GM19372 (cell line): Measurements from ENCODE around the gene RHBDD1.
A peak's percentile ranks its signal among the peaks of the same experiment; 100 is the strongest.

ENCODE experiments used
- ATAC-seq: cut with Tn5 transposase; IDR thresholded peaks from one replicate; pipeline ENCODE4 v1.9.1; 2021; ENCODE audit warnings: mild to moderate bottlenecking, low read depth, moderate library complexity; ENCODE audit not compliant: unreplicated experiment

RHBDD1 gene

GRCh38 chr2:226882606-226883005 lies 46.8 kb downstream of the RHBDD1 start:
- ATAC-seq = no peak

- ATAC-seq = no peak
Measured at GRCh38 chr2:226883296-226883795, 47.5 kb downstream of the RHBDD1 start.

- no peak for ATAC-seq
Measured at GRCh38 chr2:226884166-226884565, 48.3 kb downstream of the RHBDD1 start.

- ATAC-seq = no peak
Measured at GRCh38 chr2:226885769-226886435, 50.0 kb downstream of the RHBDD1 start.

- ATAC-seq = no peak
Measured at GRCh38 chr2:226887940-226888339, 52.1 kb downstream of the RHBDD1 start.

- no peak for ATAC-seq
Measured at GRCh38 chr2:226888378-226888965, 52.6 kb downstream of the RHBDD1 start.

GRCh38 chr2:226888971-226889370 lies 53.1 kb downstream of the RHBDD1 start:
- ATAC-seq = no peak

- ATAC-seq = no peak
Measured at GRCh38 chr2:226890286-226890685, 54.4 kb downstream of the RHBDD1 start.

GRCh38 chr2:226891780-226892590 lies 56.1 kb downstream of the RHBDD1 start:
- ATAC-seq = no peak

GRCh38 chr2:226892729-226893128 lies 56.9 kb downstream of the RHBDD1 start:
- no peak for ATAC-seq

DNA sequence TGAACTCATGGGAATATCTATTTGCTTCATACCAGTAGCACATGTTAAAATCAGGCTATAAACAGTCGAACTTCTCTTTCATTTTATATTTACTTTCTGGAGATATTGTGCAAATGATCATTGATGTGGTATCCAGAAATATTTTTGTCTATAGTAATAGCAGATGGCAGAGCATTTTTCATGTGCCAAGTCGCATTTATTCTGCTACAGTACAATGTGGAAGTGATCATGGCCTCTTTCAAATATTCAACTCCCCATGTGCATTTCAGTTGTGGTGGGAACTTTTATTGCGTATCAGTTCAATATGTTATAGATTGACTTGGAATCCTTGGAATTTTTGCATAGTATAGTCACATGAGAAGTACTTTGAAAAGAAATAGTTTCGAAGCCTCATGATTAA lies 57.4 kb downstream of the RHBDD1 start:
- no peak for ATAC-seq

DNA sequence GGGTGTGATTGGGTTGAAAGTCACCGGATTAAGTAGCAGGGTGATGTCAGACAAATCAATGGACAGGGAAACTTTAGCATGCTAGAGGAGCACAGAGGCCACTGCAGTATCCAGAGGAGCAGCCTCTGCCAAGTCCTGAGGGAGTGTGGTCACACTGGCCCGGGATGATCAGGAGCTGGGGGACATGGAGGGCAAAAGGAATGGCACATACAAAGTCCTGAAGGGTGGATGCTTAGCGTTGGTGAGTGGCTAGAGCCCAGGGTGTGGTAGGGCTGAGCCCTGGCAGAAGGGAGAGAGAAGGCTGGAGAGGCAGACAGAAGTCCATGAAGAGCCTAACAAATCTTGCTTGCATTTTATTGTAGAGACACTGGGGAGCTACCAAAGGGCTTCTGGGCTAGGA lies 58.9 kb downstream of the RHBDD1 start:
- no peak for ATAC-seq

DNA sequence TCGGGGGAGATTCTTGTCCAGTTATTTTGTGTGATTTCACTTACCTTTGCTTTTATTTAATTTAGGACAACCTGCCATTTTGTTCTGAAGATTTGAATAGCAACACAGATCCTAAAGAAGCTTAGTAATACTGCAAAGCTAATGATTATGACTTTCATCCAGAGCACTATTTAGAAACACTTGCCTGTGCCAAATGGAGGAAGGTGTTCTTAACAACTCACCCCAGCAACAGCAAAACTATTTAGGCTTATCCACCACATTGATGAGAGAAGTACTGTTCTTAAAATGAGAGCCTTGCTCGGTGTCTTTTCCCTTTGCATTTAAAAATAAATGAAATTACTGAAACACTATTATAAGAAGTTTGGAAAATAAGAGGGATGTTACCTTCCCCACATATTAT lies 59.7 kb downstream of the RHBDD1 start:
- no peak for ATAC-seq

- ATAC-seq = no peak
Measured at GRCh38 chr2:226898121-226898520, 62.3 kb downstream of the RHBDD1 start.

DNA sequence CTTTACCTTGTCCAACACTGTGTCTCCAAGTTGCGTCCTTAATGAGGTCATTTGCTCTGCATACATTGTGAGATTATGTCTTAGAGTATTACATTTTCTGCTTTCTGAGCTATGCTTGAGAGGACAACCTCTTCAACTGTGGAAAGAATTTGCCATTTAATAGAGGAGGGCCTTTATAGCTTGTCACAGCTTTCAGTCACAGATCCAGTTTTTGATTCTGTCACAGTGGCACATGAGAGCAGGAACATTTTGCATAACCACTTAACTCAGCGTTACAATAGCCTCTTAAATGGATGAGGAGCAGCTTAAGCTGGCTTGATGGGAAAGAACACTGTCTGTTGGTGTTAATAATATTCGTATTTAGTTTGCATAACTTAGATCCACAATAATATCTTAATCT lies 63.0 kb downstream of the RHBDD1 start:
- ATAC-seq = no peak

GRCh38 chr2:226902041-226902966 lies 66.5 kb downstream of the RHBDD1 start:
- ATAC-seq = no peak

- ATAC-seq = no peak
Measured at GRCh38 chr2:226903179-226903578, 67.3 kb downstream of the RHBDD1 start.

GRCh38 chr2:226904592-226904991 lies 68.7 kb downstream of the RHBDD1 start:
- ATAC-seq = peak; percentile 48

- ATAC-seq = peak; percentile 31
Measured at GRCh38 chr2:226905718-226906117, 69.9 kb downstream of the RHBDD1 start.

DNA sequence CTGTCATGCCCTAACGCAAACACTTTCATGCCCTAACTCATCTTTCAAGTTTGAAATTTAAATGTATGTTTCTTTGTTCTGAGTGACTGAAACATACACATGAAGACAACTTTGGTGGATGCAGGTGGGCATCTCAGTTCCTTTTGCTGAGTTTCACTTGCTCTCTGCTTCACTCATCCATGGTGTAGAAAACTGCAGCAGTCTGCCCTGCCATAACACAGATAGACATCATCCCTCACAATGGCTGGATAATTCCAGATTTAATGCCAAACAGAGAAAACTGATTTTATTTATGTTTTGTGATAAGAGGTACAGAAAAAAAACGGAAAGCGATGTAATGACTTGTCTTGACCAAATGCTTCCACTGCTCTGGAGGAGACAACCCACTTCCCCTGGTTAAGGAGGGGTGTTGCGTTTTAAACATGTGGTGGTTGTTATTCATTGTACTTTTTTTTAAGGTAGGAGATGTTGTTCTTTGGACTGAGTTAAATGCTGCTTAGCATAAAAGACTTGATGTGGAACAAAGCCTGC lies 70.4 kb downstream of the RHBDD1 start:
- peak; percentile 80 for ATAC-seq
